ENCODE results near the gene ALG12. TPM values are rescaled to one million over a fixed set of nuclear protein-coding genes. Genes with fewer than 3 reads are reported as not detected.

The ALG12 gene
- total and polyA plus RNA-seq, 2 of the 8 experiments (the other 6 are each of a cell fraction or from before 2014, with no cell fraction given): 13.4 to 22.5 TPM

DNA sequence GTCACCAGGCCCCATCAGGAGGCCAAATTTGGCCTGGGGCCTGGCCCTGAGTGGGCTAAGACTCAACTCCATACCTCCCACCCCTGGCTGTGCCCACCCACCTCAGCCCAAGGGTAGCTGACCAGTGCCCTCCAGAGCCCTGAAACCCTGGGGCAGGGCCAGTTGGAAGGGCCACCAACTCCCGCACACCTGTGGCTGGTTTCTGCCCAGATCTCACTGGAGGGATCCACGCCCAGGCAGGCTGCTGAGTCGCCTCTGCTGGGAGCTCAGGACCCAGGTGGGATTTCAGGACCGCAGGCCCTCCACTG lies 33.4 kb upstream of the ALG12 start (continued):
- TF ChIP-seq ATF2 (IDR thresholded peaks at IDR 0.05; ENCODE audit: low read length): no peak
- TF ChIP-seq GABPA (IDR thresholded peaks at IDR 0.05; ENCODE audit: borderline replicate concordance, insufficient read depth, low read length): no peak
- no peak for TF ChIP-seq POLR2AphosphoS5 (IDR thresholded peaks at IDR 0.05; ENCODE audit: low read depth, low read length)
- no peak for TF ChIP-seq JUND (IDR thresholded peaks at IDR 0.05; ENCODE audit: low read length)
- no peak for TF ChIP-seq SUZ12 (IDR thresholded peaks at IDR 0.05; ENCODE audit: low read length)
- TF ChIP-seq SP2 (IDR thresholded peaks at IDR 0.05; ENCODE audit: low read length): no peak
- no peak for TF ChIP-seq KDM5A (IDR thresholded peaks at IDR 0.05; ENCODE audit: low read length)
- TF ChIP-seq, protein P1, sequence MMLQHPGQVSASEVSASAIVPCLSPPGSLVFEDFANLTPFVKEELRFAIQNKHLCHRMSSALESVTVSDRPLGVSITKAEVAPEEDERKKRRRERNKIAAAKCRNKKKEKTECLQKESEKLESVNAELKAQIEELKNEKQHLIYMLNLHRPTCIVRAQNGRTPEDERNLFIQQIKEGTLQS (IDR thresholded peaks at IDR 0.05; ENCODE audit: insufficient read depth, low read depth, low read length): no peak
- TF ChIP-seq TAF7 (optimal IDR thresholded peaks at IDR 0.05; ENCODE audit: borderline replicate concordance, low read depth, low read length): no peak

Data from H1 (cell line).